Measurements from ENCODE around the gene TNFRSF21. TPM values are rescaled to one million over a fixed set of nuclear protein-coding genes. Genes with fewer than 3 reads are reported as not detected.

TNFRSF21 gene
- total RNA-seq, 2 experiments from 2014 or later, result 28.1 to 36.5 TPM

DNA sequence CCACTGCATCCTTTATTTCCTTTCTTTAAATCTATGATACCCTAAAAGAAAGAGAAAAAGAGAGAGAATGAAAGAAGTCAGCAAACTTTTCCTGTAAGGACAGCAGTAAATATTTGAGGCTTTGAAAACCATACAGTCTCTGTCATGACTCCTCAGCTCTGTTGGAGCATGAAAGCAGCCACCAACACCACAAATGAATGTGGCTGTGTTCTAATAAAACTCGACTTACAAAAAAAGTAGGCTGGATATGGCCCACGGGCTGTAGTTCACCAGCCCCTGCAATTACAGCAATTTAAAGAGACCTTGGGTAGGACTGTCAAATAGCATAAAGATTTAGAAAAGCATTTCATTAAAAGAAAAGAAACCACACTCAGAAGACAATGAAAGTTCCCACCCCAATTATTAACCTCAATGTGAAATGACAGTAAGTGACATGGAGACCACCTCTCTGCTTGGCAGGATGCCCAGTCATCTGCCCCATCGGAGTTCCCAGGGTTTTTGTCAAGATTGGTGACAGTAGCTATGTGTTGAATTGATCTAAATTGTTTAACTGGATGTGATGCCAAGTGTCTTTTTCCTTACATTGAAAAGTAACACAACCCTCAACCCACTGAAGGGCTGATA is 50.9 kb downstream of the TNFRSF21 start:
- peak overlapping the region; percentile 12; the same call in 1 of the 2 replicates for H3K4me2 ChIP-seq (ENCODE audit: low read length)
- POLR2A ChIA-PET, result interaction anchor here (0.7 to 1.7 kb wide), 6 partner anchors 9 to 72 kb away, joined by 3 to 6 read pairs (median 4); no protein-coding TSS in a partner anchor
- BruUV-seq (replicated peaks), result no TSS peak
- intact Hi-C loops (cut with micrococcal nuclease; ENCODE audit: unreplicated experiment), result no loop called here
- DNase-seq (ENCODE audit: low spot score), result no peak
- no peak overlapping the region for H3K4me3 ChIP-seq (ENCODE audit: low read depth, low read length, poor library complexity, severe bottlenecking)
- no peaks in the 10 kb centered on the region for H3K9me2 ChIP-seq (ENCODE audit: insufficient read depth, low read length)
- H3K4me1 ChIP-seq (ENCODE audit: insufficient read depth, low read length, poor library complexity, severe bottlenecking), result peaks cover 27% of the 10 kb centered on the region
- TF ChIP-seq, protein P1, sequence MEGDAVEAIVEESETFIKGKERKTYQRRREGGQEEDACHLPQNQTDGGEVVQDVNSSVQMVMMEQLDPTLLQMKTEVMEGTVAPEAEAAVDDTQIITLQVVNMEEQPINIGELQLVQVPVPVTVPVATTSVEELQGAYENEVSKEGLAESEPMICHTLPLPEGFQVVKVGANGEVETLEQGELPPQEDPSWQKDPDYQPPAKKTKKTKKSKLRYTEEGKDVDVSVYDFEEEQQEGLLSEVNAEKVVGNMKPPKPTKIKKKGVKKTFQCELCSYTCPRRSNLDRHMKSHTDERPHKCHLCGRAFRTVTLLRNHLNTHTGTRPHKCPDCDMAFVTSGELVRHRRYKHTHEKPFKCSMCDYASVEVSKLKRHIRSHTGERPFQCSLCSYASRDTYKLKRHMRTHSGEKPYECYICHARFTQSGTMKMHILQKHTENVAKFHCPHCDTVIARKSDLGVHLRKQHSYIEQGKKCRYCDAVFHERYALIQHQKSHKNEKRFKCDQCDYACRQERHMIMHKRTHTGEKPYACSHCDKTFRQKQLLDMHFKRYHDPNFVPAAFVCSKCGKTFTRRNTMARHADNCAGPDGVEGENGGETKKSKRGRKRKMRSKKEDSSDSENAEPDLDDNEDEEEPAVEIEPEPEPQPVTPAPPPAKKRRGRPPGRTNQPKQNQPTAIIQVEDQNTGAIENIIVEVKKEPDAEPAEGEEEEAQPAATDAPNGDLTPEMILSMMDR (conservative IDR thresholded peaks at IDR 0.05; ENCODE audit: low read length), result no peak
- no peak for TF ChIP-seq EZH2phosphoT487 (IDR thresholded peaks at IDR 0.05; ENCODE audit: borderline replicate concordance, low read depth, low read length)
- peaks cover 15% of the 10 kb centered on the region; the same call in 1 of the 2 replicates for H3K79me2 ChIP-seq (ENCODE audit: insufficient read depth, low read depth, low read length)
- CTCF ChIA-PET (ENCODE audit: unreplicated experiment), result no interaction called here
- H3K36me3 ChIP-seq (ENCODE audit: insufficient read depth, low read length), result peaks cover 93% of the 10 kb centered on the region
- H3K9me3 ChIP-seq (ENCODE audit: low read length), result no peaks in the 10 kb centered on the region
- H3K27ac ChIP-seq (ENCODE audit: low read depth, low read length, poor library complexity, severe bottlenecking), result no peak overlapping the region
- no peaks in the 10 kb centered on the region for H4K20me1 ChIP-seq (ENCODE audit: insufficient read depth, low read length)
- H2AFZ ChIP-seq (ENCODE audit: low read length), result no peak overlapping the region

DNA sequence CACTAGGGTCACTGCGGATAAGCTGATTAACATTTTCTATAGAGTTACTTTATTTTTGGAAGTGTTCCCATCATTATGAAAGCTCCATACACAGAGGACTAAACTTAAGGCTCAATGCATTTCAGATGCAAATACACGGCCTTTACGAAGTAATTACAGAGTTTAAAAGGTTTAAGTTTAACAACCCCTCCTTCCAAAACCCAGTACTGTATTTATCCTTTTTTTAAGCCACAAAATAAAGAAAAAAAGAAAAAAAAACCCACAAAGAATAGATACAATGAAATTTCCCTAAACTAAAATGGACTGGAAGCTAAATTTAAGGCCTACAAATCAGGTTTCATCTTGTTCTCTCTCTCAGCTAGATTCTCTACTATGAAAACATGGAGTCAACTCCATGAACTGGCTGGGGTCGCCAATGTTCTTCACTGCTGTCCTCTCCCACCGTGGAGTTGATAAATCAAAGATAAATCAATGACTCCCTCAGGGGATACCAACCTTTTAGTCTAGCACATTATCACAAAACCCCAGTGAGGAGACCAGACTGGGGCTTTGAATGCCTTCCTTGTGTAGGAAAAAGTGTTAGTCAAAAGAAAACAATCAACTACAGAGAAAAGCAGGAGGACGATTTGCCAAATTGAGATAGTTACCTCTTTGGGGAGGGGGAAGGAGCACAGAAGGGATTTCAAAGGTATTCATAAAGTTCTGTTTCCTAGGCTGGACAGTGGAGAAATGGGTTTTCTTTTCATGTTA is 52.5 kb downstream of the TNFRSF21 start:
- ChIA-PET CTCF (ENCODE audit: unreplicated experiment) (interaction anchor here (0.6 kb wide), 1 partner anchor 882 kb away, joined by 3 read pairs; no protein-coding TSS in a partner anchor), POLR2A (interaction anchor here (0.6 to 2.6 kb wide), 7 partner anchors 10 to 872 kb away, joined by 3 to 16 read pairs (median 6); no protein-coding TSS in a partner anchor)
- H3K4me2 ChIP-seq (ENCODE audit: low read length), result no peak overlapping the region
- no peak overlapping the region for H2AFZ ChIP-seq (ENCODE audit: low read length)
- H3K36me3 ChIP-seq (ENCODE audit: insufficient read depth, low read length), result peaks cover 94% of the 10 kb centered on the region
- intact Hi-C loops (cut with micrococcal nuclease; ENCODE audit: unreplicated experiment), result no loop called here
- peaks cover 15% of the 10 kb centered on the region; the same call in 1 of the 2 replicates for H3K79me2 ChIP-seq (ENCODE audit: insufficient read depth, low read depth, low read length)
- DNase-seq (ENCODE audit: low spot score), result no peak
- H3K9me2 ChIP-seq (ENCODE audit: insufficient read depth, low read length), result no peaks in the 10 kb centered on the region
- no peaks in the 10 kb centered on the region for H3K9me3 ChIP-seq (ENCODE audit: low read length)
- H3K4me3 ChIP-seq (ENCODE audit: low read depth, low read length, poor library complexity, severe bottlenecking), result no peak overlapping the region
- H4K20me1 ChIP-seq (ENCODE audit: insufficient read depth, low read length), result no peaks in the 10 kb centered on the region
- H3K4me1 ChIP-seq (ENCODE audit: insufficient read depth, low read length, poor library complexity, severe bottlenecking), result peaks cover 42% of the 10 kb centered on the region
- no TSS peak for BruUV-seq (replicated peaks)
- TF ChIP-seq EZH2phosphoT487 (IDR thresholded peaks at IDR 0.05; ENCODE audit: borderline replicate concordance, low read depth, low read length), result no peak
- H3K27ac ChIP-seq (ENCODE audit: low read depth, low read length, poor library complexity, severe bottlenecking), result no peak overlapping the region

DNA sequence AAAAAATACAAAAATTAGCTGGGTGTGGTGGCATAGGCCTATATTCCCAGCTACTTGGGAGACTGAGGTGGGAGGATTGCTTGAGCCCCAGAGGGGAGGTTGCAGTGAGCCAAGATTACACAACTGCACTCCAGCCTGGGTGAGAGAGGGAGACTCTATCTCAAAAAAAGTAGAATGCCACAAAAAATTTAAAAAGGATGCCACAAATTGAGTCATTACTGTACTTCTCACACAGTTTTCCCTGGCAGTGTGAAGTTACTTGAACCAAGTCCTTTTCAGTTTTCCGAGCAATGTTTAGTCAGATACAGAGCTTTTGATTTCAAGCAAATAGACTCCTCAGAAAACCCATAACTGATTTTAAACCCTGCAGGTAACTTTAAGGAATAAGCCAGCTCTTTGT is 53.3 kb downstream of the TNFRSF21 start:
- ChIA-PET POLR2A (interaction anchor here (0.6 to 2.6 kb wide), 10 partner anchors 9 to 871 kb away, joined by 3 to 16 read pairs (median 4); no protein-coding TSS in a partner anchor), CTCF (ENCODE audit: unreplicated experiment) (no interaction called here)
- Histone ChIP-seq H4K20me1 (ENCODE audit: insufficient read depth, low read length) (no peaks in the 10 kb centered on the region), H3K4me3 (ENCODE audit: low read depth, low read length, poor library complexity, severe bottlenecking) (no peak overlapping the region), H3K27ac (ENCODE audit: low read depth, low read length, poor library complexity, severe bottlenecking) (no peak overlapping the region), H3K4me2 (ENCODE audit: low read length) (no peak overlapping the region), H3K9me2 (ENCODE audit: insufficient read depth, low read length) (no peaks in the 10 kb centered on the region), H3K4me1 (ENCODE audit: insufficient read depth, low read length, poor library complexity, severe bottlenecking) (peaks cover 43% of the 10 kb centered on the region), H3K36me3 (ENCODE audit: insufficient read depth, low read length) (peaks cover 96% of the 10 kb centered on the region), H3K79me2 (ENCODE audit: insufficient read depth, low read depth, low read length) (peaks cover 20% of the 10 kb centered on the region; the same call in 1 of the 2 replicates), H3K9me3 (ENCODE audit: low read length) (no peaks in the 10 kb centered on the region; the same call in 1 of the 2 replicates), H2AFZ (ENCODE audit: low read length) (no peak overlapping the region)
- BruUV-seq (replicated peaks), result no TSS peak
- TF ChIP-seq, protein P1 (conservative IDR thresholded peaks at IDR 0.05; ENCODE audit: low read length), result no peak
- no peak for TF ChIP-seq EZH2phosphoT487 (IDR thresholded peaks at IDR 0.05; ENCODE audit: borderline replicate concordance, low read depth, low read length)
- intact Hi-C loops (cut with micrococcal nuclease; ENCODE audit: unreplicated experiment), result no loop called here
- no peak for DNase-seq (ENCODE audit: low spot score)
